ENCODE results near the gene NAV1.

Gene NAV1

DNA sequence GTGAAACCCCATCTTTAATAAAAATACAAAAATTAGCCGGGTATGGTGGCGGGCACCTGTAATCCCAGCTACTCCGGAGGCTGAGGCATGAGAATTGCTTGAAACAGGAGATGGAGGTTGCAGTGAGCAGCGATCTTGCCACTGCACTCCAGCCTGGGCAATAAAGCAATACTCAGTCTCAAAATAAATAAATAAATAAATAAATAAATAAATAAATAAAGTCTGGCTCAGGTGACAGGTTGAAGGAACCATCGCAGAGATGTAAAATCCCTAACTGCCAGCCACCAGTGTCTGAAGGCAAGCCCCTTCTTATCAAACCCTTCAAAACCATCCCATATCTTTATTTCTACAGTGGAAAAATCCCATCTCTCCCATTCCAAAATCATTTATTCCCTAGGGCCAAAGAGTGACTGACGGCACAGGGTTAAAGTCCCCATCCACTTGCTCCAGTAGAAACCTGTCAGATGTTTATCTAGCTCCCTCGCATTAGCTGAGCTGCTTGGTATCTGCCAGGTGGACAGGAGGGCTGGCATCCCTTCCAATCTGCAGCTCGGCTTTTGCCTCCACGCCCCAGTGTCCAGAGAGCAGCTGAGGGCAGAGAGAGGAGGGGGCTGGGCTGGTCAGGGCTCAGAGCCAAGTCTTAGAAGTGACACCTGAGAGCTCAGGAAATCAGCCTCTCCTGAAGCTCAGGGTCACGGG is 37.0 kb upstream of the NAV1 start:
- TF ChIP-seq ISL1 (CRISPR knock-in tag; IDR thresholded peaks at IDR 0.05) (no peak), PPARA (CRISPR knock-in tag; IDR thresholded peaks at IDR 0.05; ENCODE audit: borderline replicate concordance) (no peak), TOX (CRISPR knock-in tag; IDR thresholded peaks at IDR 0.05; ENCODE audit: borderline replicate concordance) (no peak), CSDC2 (CRISPR knock-in tag; IDR thresholded peaks at IDR 0.05) (no peak)
- ATAC-seq = no peak

DNA sequence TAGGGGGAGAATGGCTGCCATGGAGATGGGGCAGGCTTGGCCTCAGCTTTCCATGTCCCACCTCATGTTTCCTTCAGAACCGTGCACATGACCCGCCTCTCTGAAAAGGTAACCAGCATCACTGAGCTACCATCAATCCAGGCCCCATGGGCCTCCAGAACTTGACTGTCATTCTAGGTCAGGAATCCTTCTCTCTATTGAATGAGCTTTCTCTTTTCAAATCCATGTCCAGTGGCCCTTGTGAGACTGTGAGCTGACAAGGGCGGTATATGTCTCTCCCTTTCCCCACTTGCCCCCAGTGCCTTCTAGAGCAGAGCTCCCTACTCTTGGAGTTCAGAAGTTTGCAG is 36.4 kb upstream of the NAV1 start:
- ATAC-seq = no peak
- TF ChIP-seq GLIS3 (CRISPR knock-in tag; IDR thresholded peaks at IDR 0.05) (no peak), ZFP30 (CRISPR knock-in tag; IDR thresholded peaks at IDR 0.05) (no peak), CSDC2 (CRISPR knock-in tag; IDR thresholded peaks at IDR 0.05) (no peak), RARB (CRISPR knock-in tag; IDR thresholded peaks at IDR 0.05) (peak; percentile 56), ISL1 (CRISPR knock-in tag; IDR thresholded peaks at IDR 0.05) (no peak)
- TF ChIP-seq, protein P1, sequence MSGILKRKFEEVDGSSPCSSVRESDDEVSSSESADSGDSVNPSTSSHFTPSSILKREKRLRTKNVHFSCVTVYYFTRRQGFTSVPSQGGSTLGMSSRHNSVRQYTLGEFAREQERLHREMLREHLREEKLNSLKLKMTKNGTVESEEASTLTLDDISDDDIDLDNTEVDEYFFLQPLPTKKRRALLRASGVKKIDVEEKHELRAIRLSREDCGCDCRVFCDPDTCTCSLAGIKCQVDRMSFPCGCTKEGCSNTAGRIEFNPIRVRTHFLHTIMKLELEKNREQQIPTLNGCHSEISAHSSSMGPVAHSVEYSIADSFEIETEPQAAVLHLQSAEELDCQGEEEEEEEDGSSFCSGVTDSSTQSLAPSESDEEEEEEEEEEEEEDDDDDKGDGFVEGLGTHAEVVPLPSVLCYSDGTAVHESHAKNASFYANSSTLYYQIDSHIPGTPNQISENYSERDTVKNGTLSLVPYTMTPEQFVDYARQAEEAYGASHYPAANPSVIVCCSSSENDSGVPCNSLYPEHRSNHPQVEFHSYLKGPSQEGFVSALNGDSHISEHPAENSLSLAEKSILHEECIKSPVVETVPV (CRISPR knock-in tag; IDR thresholded peaks at IDR 0.05) = no peak

DNA sequence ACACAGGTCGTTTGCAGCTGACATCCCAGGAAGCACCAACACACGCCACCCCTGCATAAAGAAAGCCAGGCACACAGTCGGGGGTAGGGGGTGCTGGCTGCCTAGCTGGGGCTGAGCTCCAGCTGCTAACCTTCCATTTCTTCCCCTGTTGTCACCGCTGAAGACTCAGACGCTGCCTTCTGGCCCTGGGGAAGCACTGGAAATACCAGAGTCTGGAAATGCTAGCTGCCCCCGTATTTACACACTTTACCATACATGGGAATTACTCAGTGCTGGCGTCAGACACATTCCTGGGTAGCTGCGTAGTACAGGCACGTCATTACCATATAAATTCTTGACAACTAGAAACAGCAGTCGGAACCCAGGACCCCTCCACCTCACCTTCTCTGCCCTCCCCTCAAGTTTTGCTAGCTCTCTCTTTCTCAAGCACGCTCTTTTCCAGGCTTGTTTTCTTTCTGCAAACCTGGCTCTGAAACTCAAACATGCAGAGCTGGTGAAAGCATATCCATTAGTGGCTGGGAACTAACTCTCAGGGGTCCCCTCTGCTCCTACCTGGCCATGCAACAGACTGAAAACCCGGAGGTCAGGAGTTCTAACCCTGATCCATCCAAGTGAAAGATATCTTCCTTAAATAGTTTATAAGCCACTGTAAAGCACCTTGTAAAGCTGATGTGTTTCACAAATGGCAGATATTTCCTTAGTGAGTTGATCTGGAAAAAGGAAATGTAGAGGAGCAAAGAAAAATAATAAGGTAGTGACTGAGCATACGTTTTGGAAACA is 35.3 kb upstream of the NAV1 start:
- peak; percentile 76 for ATAC-seq

DNA sequence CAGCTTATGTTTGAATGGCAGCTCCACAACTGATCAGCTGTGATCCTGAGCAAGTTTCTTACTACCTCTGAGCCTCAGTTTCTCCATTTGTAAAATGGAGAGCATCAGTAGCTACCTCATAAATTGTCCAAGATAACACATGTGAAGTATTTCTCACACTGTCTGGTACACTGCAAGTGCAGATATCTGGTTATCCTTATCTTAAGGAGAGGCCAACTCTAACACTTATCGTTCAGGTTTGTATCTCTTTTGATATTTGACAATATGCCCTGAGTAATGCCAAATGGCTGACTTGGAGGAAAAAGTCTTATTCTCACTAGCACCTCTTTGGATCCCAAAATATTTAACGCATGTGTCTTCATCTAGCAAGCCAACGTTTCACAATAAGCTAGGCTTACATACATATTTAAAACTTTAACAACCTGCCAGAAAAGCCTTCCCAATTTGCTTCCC is 34.7 kb upstream of the NAV1 start:
- TF ChIP-seq, protein P1 (CRISPR knock-in tag; IDR thresholded peaks at IDR 0.05) = no peak
- TF ChIP-seq TCF4 (CRISPR knock-in tag; IDR thresholded peaks at IDR 0.05; ENCODE audit: borderline replicate concordance) = no peak
- peak; percentile 68; the same call in 1 of the 2 replicates for TF ChIP-seq ZC3H10 (CRISPR knock-in tag; IDR thresholded peaks at IDR 0.05)
- peak; percentile 52 for TF ChIP-seq TOX (CRISPR knock-in tag; IDR thresholded peaks at IDR 0.05; ENCODE audit: borderline replicate concordance)
- ATAC-seq = no peak

More for the DNA sequence above, 35.3 kb upstream of the NAV1 start:
- TF ChIP-seq ZC3H10 (CRISPR knock-in tag; IDR thresholded peaks at IDR 0.05) (peak; percentile 53), ISL1 (CRISPR knock-in tag; IDR thresholded peaks at IDR 0.05) (no peak), OSR1 (CRISPR knock-in tag; IDR thresholded peaks at IDR 0.05) (no peak), ESRRG (CRISPR knock-in tag; IDR thresholded peaks at IDR 0.05) (no peak), TOX (CRISPR knock-in tag; IDR thresholded peaks at IDR 0.05; ENCODE audit: borderline replicate concordance) (peak; percentile 92), SNAI2 (CRISPR knock-in tag; IDR thresholded peaks at IDR 0.05) (0 out of 2 replicates have a peak, but pooled peaks have one; percentile 42), RARB (CRISPR knock-in tag; IDR thresholded peaks at IDR 0.05) (peak; percentile 17; the same call in 1 of the 2 replicates)
- TF ChIP-seq, protein P2, sequence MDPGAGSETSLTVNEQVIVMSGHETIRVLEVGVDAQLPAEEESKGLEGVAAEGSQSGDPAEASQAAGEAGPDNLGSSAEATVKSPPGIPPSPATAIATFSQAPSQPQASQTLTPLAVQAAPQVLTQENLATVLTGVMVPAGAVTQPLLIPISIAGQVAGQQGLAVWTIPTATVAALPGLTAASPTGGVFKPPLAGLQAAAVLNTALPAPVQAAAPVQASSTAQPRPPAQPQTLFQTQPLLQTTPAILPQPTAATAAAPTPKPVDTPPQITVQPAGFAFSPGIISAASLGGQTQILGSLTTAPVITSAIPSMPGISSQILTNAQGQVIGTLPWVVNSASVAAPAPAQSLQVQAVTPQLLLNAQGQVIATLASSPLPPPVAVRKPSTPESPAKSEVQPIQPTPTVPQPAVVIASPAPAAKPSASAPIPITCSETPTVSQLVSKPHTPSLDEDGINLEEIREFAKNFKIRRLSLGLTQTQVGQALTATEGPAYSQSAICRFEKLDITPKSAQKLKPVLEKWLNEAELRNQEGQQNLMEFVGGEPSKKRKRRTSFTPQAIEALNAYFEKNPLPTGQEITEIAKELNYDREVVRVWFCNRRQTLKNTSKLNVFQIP (CRISPR knock-in tag; IDR thresholded peaks at IDR 0.05; ENCODE audit: borderline replicate concordance, low read depth) = no peak
- TF ChIP-seq, protein P3, sequence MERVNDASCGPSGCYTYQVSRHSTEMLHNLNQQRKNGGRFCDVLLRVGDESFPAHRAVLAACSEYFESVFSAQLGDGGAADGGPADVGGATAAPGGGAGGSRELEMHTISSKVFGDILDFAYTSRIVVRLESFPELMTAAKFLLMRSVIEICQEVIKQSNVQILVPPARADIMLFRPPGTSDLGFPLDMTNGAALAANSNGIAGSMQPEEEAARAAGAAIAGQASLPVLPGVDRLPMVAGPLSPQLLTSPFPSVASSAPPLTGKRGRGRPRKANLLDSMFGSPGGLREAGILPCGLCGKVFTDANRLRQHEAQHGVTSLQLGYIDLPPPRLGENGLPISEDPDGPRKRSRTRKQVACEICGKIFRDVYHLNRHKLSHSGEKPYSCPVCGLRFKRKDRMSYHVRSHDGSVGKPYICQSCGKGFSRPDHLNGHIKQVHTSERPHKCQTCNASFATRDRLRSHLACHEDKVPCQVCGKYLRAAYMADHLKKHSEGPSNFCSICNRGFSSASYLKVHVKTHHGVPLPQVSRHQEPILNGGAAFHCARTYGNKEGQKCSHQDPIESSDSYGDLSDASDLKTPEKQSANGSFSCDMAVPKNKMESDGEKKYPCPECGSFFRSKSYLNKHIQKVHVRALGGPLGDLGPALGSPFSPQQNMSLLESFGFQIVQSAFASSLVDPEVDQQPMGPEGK (CRISPR knock-in tag; IDR thresholded peaks at IDR 0.05; ENCODE audit: borderline replicate concordance) = peak; percentile 95

DNA sequence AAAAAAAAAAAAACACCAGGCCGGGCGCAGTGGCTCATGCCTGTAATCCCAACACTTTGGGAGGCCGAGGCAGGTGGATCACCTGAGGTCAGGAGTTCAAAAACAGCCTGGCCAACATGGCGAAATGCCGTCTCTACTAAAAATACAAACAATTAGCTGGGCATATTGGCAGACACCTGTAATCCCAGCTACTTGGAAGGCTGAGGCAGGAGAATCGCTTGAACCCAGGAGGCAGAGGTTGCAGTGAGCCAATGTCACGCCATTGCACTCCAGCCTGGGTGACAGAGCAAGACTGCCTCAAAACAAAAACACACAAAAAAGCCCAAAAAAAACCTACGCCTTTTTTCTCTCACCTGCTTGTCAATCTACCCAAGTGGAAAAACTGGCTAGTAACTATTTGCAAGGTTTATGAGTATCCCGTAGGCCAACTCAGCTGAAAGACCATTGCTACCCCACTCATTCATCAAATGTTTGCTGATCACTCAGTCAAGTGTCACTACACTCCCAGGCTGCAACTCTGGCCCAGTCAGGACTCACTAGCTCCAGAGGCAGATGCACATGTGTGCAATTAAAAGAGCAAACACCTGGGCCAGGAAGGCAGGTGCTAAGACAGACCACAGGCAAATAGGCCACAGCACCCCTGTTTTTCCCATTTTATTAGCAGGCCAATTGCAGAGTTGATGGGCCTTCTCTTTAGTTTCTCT is 34.0 kb upstream of the NAV1 start:
- no peak for ATAC-seq
- TF ChIP-seq, protein P2 (CRISPR knock-in tag; IDR thresholded peaks at IDR 0.05; ENCODE audit: borderline replicate concordance, low read depth) = no peak
- TF ChIP-seq, protein P4, sequence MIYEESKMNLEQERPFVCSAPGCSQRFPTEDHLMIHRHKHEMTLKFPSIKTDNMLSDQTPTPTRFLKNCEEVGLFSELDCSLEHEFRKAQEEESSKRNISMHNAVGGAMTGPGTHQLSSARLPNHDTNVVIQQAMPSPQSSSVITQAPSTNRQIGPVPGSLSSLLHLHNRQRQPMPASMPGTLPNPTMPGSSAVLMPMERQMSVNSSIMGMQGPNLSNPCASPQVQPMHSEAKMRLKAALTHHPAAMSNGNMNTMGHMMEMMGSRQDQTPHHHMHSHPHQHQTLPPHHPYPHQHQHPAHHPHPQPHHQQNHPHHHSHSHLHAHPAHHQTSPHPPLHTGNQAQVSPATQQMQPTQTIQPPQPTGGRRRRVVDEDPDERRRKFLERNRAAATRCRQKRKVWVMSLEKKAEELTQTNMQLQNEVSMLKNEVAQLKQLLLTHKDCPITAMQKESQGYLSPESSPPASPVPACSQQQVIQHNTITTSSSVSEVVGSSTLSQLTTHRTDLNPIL (CRISPR knock-in tag; IDR thresholded peaks at IDR 0.05; ENCODE audit: low read depth) = no peak
- TF ChIP-seq TOX (CRISPR knock-in tag; IDR thresholded peaks at IDR 0.05; ENCODE audit: borderline replicate concordance) = no peak
- no peak for TF ChIP-seq ZFP3 (CRISPR knock-in tag; IDR thresholded peaks at IDR 0.05)
- no peak for TF ChIP-seq ARNTL (CRISPR knock-in tag; IDR thresholded peaks at IDR 0.05; ENCODE audit: borderline replicate concordance, low read depth)
- TF ChIP-seq PPARA (CRISPR knock-in tag; IDR thresholded peaks at IDR 0.05; ENCODE audit: borderline replicate concordance) = no peak
- no peak for TF ChIP-seq ZNF8 (CRISPR knock-in tag; IDR thresholded peaks at IDR 0.05)
- TF ChIP-seq ZC3H10 (CRISPR knock-in tag; IDR thresholded peaks at IDR 0.05) = no peak; the same call in 1 of the 2 replicates
